K562 (cell line): Measurements from ENCODE around the gene LTO1. TPM values are rescaled to one million over a fixed set of nuclear protein-coding genes. Genes with fewer than 3 reads are reported as not detected.

Experiments used
- ATAC-seq: fragments of 200-7000 bp; cut with Tn5 transposase; 3 replicates; pipeline ENCODE4 v1.9.1; 2020; ENCODE audit warnings: moderate library complexity
- BruUV-seq: library from RNA; stranded (reverse); fragments of 400-500 nt; replicated peaks from 2 replicates; lab custom pipeline; 2021; lab: Mats Ljungman, UMichigan
- CTCF ChIA-PET: fragments of 300-600 bp; formaldehyde crosslinking; extraction: SDS; loops from one replicate; lab custom pipeline; 2021; ENCODE audit warnings: low intra/inter-chr PET ratio; lab: Yijun Ruan, JAX
- POLR2A ChIA-PET: fragments of 300-600, 350-650 bp; sonication (Branson Sonifier 250); formaldehyde crosslinking; extraction: SDS; loops from one replicate; lab custom pipeline; 2021; ENCODE audit warnings: antibody characterized with exemption, inconsistent platforms; lab: Yijun Ruan, JAX
- DNase-seq, 4 experiments: peaks; one replicate each; pipeline versions ENCODE4 v3.0.0 to v3.0.0-alpha.2; 2011 to 2018; ENCODE audit warnings: low spot score in 3 of 4, mixed read lengths in 3 of 4; ENCODE audit errors: extremely low read depth in 1 of 4
- FAIRE-seq: peaks from 2 replicates; lab custom pipeline; 2011; peaks lifted over from hg19 to GRCh38; lab: Jason Lieb, UNC
- H2AFZ ChIP-seq: 2 replicates; pipeline ENCODE4 v1.6.0; 2011; ENCODE audit warnings: low read depth, low read length, control low read depth, inconsistent platforms
- H3K27ac ChIP-seq: fragments of 200-600 bp; 3 replicates; pipeline ENCODE4 v1.8.0; 2011; ENCODE audit warnings: low read depth, mild to moderate bottlenecking, control low read depth, inconsistent platforms, low read length, moderate library complexity, mixed read lengths; ENCODE audit errors: extremely low read depth
- H3K27me3 ChIP-seq, 2 experiments: fragments of 300-600 bp in 1 of 2; 2 replicates in 1 of 2; 3 replicates in 1 of 2; pipeline versions ENCODE4 v1.6.0 to v1.8.0; 2011; ENCODE audit warnings: inconsistent platforms in 2 of 2, low read length in 2 of 2, mild to moderate bottlenecking in 1 of 2, mixed read lengths in 1 of 2, moderate library complexity in 1 of 2; ENCODE audit not compliant: control insufficient read depth in 2 of 2, insufficient read depth in 2 of 2
- H3K36me3 ChIP-seq: fragments of 300-600 bp; 3 replicates; pipeline ENCODE4 v1.8.0; 2011; ENCODE audit warnings: mild to moderate bottlenecking, low read length, inconsistent platforms; ENCODE audit not compliant: control insufficient read depth, insufficient read depth
- H3K4me1 ChIP-seq, 2 experiments: fragments of 200-600 bp in 1 of 2; replicated peaks in 1 of 2; 2 replicates in 1 of 2; 3 replicates in 1 of 2; pipeline versions ENCODE4 v1.5.1 to v1.8.0; 2011; ENCODE audit warnings: inconsistent platforms in 2 of 2, low read length in 2 of 2, mild to moderate bottlenecking in 1 of 2, mixed read lengths in 1 of 2, moderate library complexity in 1 of 2; ENCODE audit not compliant: control insufficient read depth in 2 of 2, insufficient read depth in 2 of 2
- H3K4me2 ChIP-seq: 2 replicates; pipeline ENCODE4 v1.6.1; 2011; ENCODE audit warnings: low read length, control low read depth, inconsistent platforms, mixed read lengths; ENCODE audit not compliant: insufficient read depth
- H3K4me3 ChIP-seq: fragments of 200-600 bp; sonication (generic), shearing (Covaris generic); 2 replicates; pipeline ENCODE4 v1.5.1; 2016; ENCODE audit warnings: control low read depth, inconsistent platforms
- H3K79me2 ChIP-seq: fragments of 200-600 bp; 3 replicates; pipeline ENCODE4 v1.8.0; 2011; ENCODE audit warnings: low read length, inconsistent platforms; ENCODE audit not compliant: control insufficient read depth, insufficient read depth
- H3K9ac ChIP-seq, 2 experiments: 2 replicates each; pipeline versions ENCODE4 v1.6.0 to v1.6.1; 2011; ENCODE audit warnings: low read depth in 2 of 2, low read length in 2 of 2, control low read depth in 1 of 2, inconsistent platforms in 1 of 2, mild to moderate bottlenecking in 1 of 2, mixed read lengths in 1 of 2; ENCODE audit not compliant: insufficient read depth in 1 of 2
- H3K9me1 ChIP-seq: one replicate; pipeline ENCODE4 v1.6.0; 2011; ENCODE audit warnings: inconsistent platforms, mild to moderate bottlenecking, low read length, moderate library complexity; ENCODE audit not compliant: control insufficient read depth, insufficient read depth
- H3K9me3 ChIP-seq: replicated peaks from 2 replicates; pipeline ENCODE4 v1.5.1; 2011; ENCODE audit warnings: low read depth, low read length, inconsistent platforms; ENCODE audit not compliant: control insufficient read depth, insufficient read depth
- H4K20me1 ChIP-seq: replicated peaks from 2 replicates; pipeline ENCODE4 v1.6.1; 2011; ENCODE audit warnings: low read length, inconsistent platforms, mixed read lengths; ENCODE audit not compliant: control insufficient read depth, insufficient read depth
- EHMT2 ChIP-seq: fragments of 450-650 bp; IDR thresholded peaks from 2 replicates; pipeline ENCODE4 v1.6.1; 2018; ENCODE audit warnings: antibody characterized with exemption
- HEY1 ChIP-seq: fragments of 250-450 bp; sonication (Bioruptor Pico); IDR thresholded peaks from 2 replicates; pipeline ENCODE4 v1.5.0; 2020; ENCODE audit warnings: mild to moderate bottlenecking, moderate library complexity, borderline replicate concordance
- MITF ChIP-seq: IDR thresholded peaks from 2 replicates; pipeline ENCODE4 v1.6.1; 2014; ENCODE audit warnings: antibody characterized with exemption
- NFXL1 ChIP-seq: fragments of 450-650 bp; formaldehyde crosslinking; IDR thresholded peaks from 2 replicates; pipeline ENCODE4 v1.4.0; 2021; ENCODE audit warnings: mild to moderate bottlenecking
- PTBP1 ChIP-seq: fragments of 200-400 bp; formaldehyde crosslinking; IDR thresholded peaks from 2 replicates; pipeline ENCODE4 v1.6.1; 2017; ENCODE audit warnings: low read depth, low read length
- RREB1 ChIP-seq: fragments of 250-450 bp; sonication (Bioruptor Pico); IDR thresholded peaks from 2 replicates; pipeline ENCODE4 v1.4.0; 2020
- SIRT6 ChIP-seq: IDR thresholded peaks from one replicate; pipeline ENCODE4 v1.6.1; 2012; ENCODE audit warnings: low read depth, mild to moderate bottlenecking, control low read depth, inconsistent platforms, low read length, moderate library complexity
- SRSF9 ChIP-seq: fragments of 200-400 bp; formaldehyde crosslinking; IDR thresholded peaks from 2 replicates; pipeline ENCODE4 v1.6.1; 2017; ENCODE audit warnings: low read depth, low read length, borderline replicate concordance
- TRIM24 ChIP-seq, 2 experiments: fragments of 450-650 bp; IDR thresholded peaks; 2 replicates each; pipeline ENCODE4 v1.6.1; 2016
- YBX1 ChIP-seq: fragments of 450-650 bp; IDR thresholded peaks from 2 replicates; pipeline ENCODE4 v1.7.1; 2016; ENCODE audit warnings: mild to moderate bottlenecking
- ZBTB5 ChIP-seq: fragments of 450-650 bp; IDR thresholded peaks from 2 replicates; pipeline ENCODE4 v1.6.1; 2017; ENCODE audit warnings: antibody characterized with exemption
- ZBTB7A ChIP-seq: IDR thresholded peaks from 2 replicates; pipeline ENCODE4 v1.6.1; 2011; ENCODE audit warnings: low read depth, mild to moderate bottlenecking, low read length, moderate library complexity, borderline replicate concordance; ENCODE audit not compliant: control insufficient read depth
- ZC3H4 ChIP-seq: sonication (generic); formaldehyde crosslinking; IDR thresholded peaks from 2 replicates; pipeline ENCODE4 v1.9.0; 2021; ENCODE audit warnings: missing genetic modification reagents, borderline replicate concordance
- ZEB2 ChIP-seq: fragments of 450-650 bp; IDR thresholded peaks from 2 replicates; pipeline ENCODE4 v1.6.1; 2016
- ZNF347 ChIP-seq: fragments of 450-650 bp; formaldehyde crosslinking; IDR thresholded peaks from 2 replicates; pipeline ENCODE4 v1.4.0; 2020; ENCODE audit warnings: low read depth, mild to moderate bottlenecking, moderate library complexity
- WGBS: fragments of 100-300 bp; shearing (Covaris generic); methylation state at CpG from one replicate; pipeline ENCODE4 v1.1.6; 2016; ENCODE audit warnings: low coverage, mixed read lengths; ENCODE audit not compliant: insufficient coverage; ENCODE audit errors: missing lambda C conversion rate; 5-methylcytosine and 5-hydroxymethylcytosine counted together
- in situ Hi-C: fragments of 300-500 bp; cut with MboI; formaldehyde crosslinking; loops from 4 replicates; pipeline ENCODE4 v1.15.0; 2018; ENCODE audit warnings: inconsistent platforms, mixed read lengths
- intact Hi-C: fragments of 100-400 bp; cut with micrococcal nuclease; formaldehyde crosslinking; loops from 2 replicates; pipeline ENCODE4 v1.14.2; 2022
- polyA plus RNA-seq, 8 experiments: library from polyadenylated mRNA; depleted of rRNA in 4 of 8; stranded (reverse) in 5 of 8; unstranded in 3 of 8; fragments of >200 nt; fragmentation: Nextera tagmentation in 2 of 8; fragmentation: Illumina TruSeq in 1 of 8; extraction: Ambion mirVana in 2 of 8; extraction: Trizol in 1 of 8; gene quantifications; 2 replicates each; pipeline versions ENCODE4 v1.2.1 to v1.2.3, GENCODE V29; 2011 to 2014; ENCODE audit warnings: inconsistent platforms in 1 of 8, missing spikeins in 1 of 8
- total RNA-seq, 7 experiments: library from RNA; depleted of rRNA in 6 of 7; stranded (reverse); fragments of >200 nt in 6 of 7; fragmentation: Illumina TruSeq in 2 of 7; extraction: Trizol in 2 of 7; gene quantifications; 2 replicates each; pipeline versions ENCODE4 v1.2.1 to v1.2.3, GENCODE V29; 2011 to 2021; ENCODE audit warnings: low replicate concordance in 1 of 7

The LTO1 gene
- total and polyA plus RNA-seq, 9 of the 15 experiments (the other 6 are each of a cell fraction or from before 2014, with no cell fraction given), result 2.6 to 43.4 (median 19.1) TPM

- BruUV-seq, result no TSS peak
- Histone ChIP-seq H3K9me1 (no peaks in the 10 kb centered on the region), H2AFZ (no peak overlapping the region), H3K36me3 (no peaks in the 10 kb centered on the region), H3K4me1 (peaks cover 3 to 5% of the 10 kb centered on the region in 2 experiments; a peak in 4 of 5 replicates), H3K79me2 (no peaks in the 10 kb centered on the region), H3K9ac (no peak overlapping the region), H3K9me3 (no peaks in the 10 kb centered on the region), H3K4me3 (no peak overlapping the region), H3K4me2 (no peak overlapping the region), H3K27me3 (peaks cover 15% of the 10 kb centered on the region in 2 experiments), H4K20me1 (no peaks in the 10 kb centered on the region), H3K27ac (no peak overlapping the region)
- in situ Hi-C loops (loop anchor here (5.0 kb wide), 2 partner anchors 106 to 506 kb away; no protein-coding TSS in a partner anchor), intact Hi-C loops (no loop called here)
- ATAC-seq, result peak; percentile 64
- DNase-seq, result peak in 1 of 4 experiments; percentile 31
- CTCF ChIA-PET, result no interaction called here
- FAIRE-seq, result no peak
- POLR2A ChIA-PET, result interaction anchor here (0.6 to 1.0 kb wide), 2 partner anchors 8 to 669 kb away, joined by 3 read pairs; no protein-coding TSS in a partner anchor
- 3% methylated on average over 2 of the region's 2 CpGs for WGBS
- no peak for TF ChIP-seq EHMT2
- peak; percentile 82 for TF ChIP-seq ZEB2
- TF ChIP-seq ZBTB5, result no peak
- TF ChIP-seq ZBTB7A, result no peak
- TF ChIP-seq HEY1 (CRISPR knock-in tag), result no peak
- TF ChIP-seq SRSF9, result no peak
- TF ChIP-seq TRIM24 (IDR thresholded peaks at IDR 0.05), result peak; percentile 99
- no peak for TF ChIP-seq MITF
- no peak for TF ChIP-seq PTBP1
- TF ChIP-seq NFXL1 (CRISPR knock-in tag), result no peak
- TF ChIP-seq ZNF347 (CRISPR knock-in tag), result no peak
- no peak for TF ChIP-seq SIRT6
- TF ChIP-seq ZC3H4, result no peak
- TF ChIP-seq YBX1, result no peak
- no peak for TF ChIP-seq RREB1 (CRISPR knock-in tag)
Observed at GRCh38 chr11:69691463-69691862, 16.3 kb upstream of the LTO1 start.
